Calu3 (cell line): Measurements from ENCODE around the gene MPDZ. TPM values are rescaled to one million over a fixed set of nuclear protein-coding genes. Genes with fewer than 3 reads are reported as not detected.

ENCODE experiments used
- BruUV-seq: library from RNA; stranded (reverse); fragments of 400-500 nt; replicated peaks from 2 replicates; lab custom pipeline; 2021; lab: Mats Ljungman, UMichigan
- CTCF ChIA-PET: fragments of 300-600 bp; sonication (Branson Sonifier 250); formaldehyde crosslinking; loops from one replicate; lab custom pipeline; 2022; ENCODE audit warnings: antibody characterized with exemption; lab: Charles Lee
- DNase-seq: peaks from one replicate; pipeline ENCODE4 v3.0.0; 2022
- H3K27ac Mint-ChIP-seq: one replicate; pipeline ENCODE4 v1.8.0; 2022; ENCODE audit warnings: mixed read lengths; ENCODE audit not compliant: unreplicated experiment
- H3K27me3 Mint-ChIP-seq: one replicate; pipeline ENCODE4 v1.8.0; 2022; ENCODE audit warnings: mixed read lengths; ENCODE audit not compliant: unreplicated experiment
- H3K36me3 Mint-ChIP-seq: one replicate; pipeline ENCODE4 v1.8.0; 2022; ENCODE audit warnings: mild to moderate bottlenecking, moderate library complexity, mixed read lengths; ENCODE audit not compliant: insufficient read depth, unreplicated experiment
- H3K4me1 Mint-ChIP-seq: one replicate; pipeline ENCODE4 v1.8.0; 2022; ENCODE audit warnings: mild to moderate bottlenecking, low read depth, mixed read lengths; ENCODE audit not compliant: unreplicated experiment
- H3K4me3 Mint-ChIP-seq: one replicate; pipeline ENCODE4 v1.8.0; 2022; ENCODE audit warnings: mild to moderate bottlenecking, low read depth, moderate library complexity, mixed read lengths; ENCODE audit not compliant: unreplicated experiment
- H3K9me3 Mint-ChIP-seq: one replicate; pipeline ENCODE4 v1.8.0; 2022; ENCODE audit warnings: low read depth, mixed read lengths; ENCODE audit not compliant: unreplicated experiment
- CTCF ChIP-seq: fragments of 200-600 bp; IDR thresholded peaks from one replicate; pipeline ENCODE4 v1.8.0; 2022; ENCODE audit warnings: antibody characterized with exemption; ENCODE audit not compliant: unreplicated experiment
- intact Hi-C: fragments of 100-400 bp; cut with micrococcal nuclease; formaldehyde crosslinking; loops from one replicate; pipeline ENCODE4 v1.10.0; 2022; ENCODE audit not compliant: unreplicated experiment
- total RNA-seq: library from RNA; stranded (reverse); gene quantifications from 2 replicates; pipeline ENCODE4 v1.2.3, GENCODE V29; 2022

MPDZ gene
- total RNA-seq, 1 experiment from 2014 or later, result not detected

- no peak overlapping the region for H3K27ac Mint-ChIP-seq
- CTCF ChIA-PET, result no interaction called here
- TF ChIP-seq CTCF, result no peak
Measured at GRCh38 chr9:13281356-13282016, 2.0 kb upstream of the MPDZ start.

GRCh38 chr9:13278368-13279246 lies 885 bp downstream of the MPDZ start:
- no peaks in the 10 kb centered on the region for H3K9me3 Mint-ChIP-seq
- H3K4me3 Mint-ChIP-seq, result no peak overlapping the region
- DNase-seq, result no peak
- BruUV-seq, result no TSS peak
- TF ChIP-seq CTCF, result no peak
- intact Hi-C loops, result no loop called here
- no peaks in the 10 kb centered on the region for H3K27me3 Mint-ChIP-seq
- CTCF ChIA-PET, result no interaction called here
- no peaks in the 10 kb centered on the region for H3K4me1 Mint-ChIP-seq
- no peaks in the 10 kb centered on the region for H3K36me3 Mint-ChIP-seq
- no peak overlapping the region for H3K27ac Mint-ChIP-seq

More at GRCh38 chr9:13281356-13282016, 2.0 kb upstream of the MPDZ start:
- H3K4me1 Mint-ChIP-seq, result no peaks in the 10 kb centered on the region
- intact Hi-C loops, result no loop called here
- no peak for DNase-seq
- no peaks in the 10 kb centered on the region for H3K36me3 Mint-ChIP-seq
- BruUV-seq, result no TSS peak
- no peaks in the 10 kb centered on the region for H3K27me3 Mint-ChIP-seq
- H3K9me3 Mint-ChIP-seq, result no peaks in the 10 kb centered on the region
- H3K4me3 Mint-ChIP-seq, result no peak overlapping the region

GRCh38 chr9:13278023-13278367 lies 1.5 kb downstream of the MPDZ start:
- H3K9me3 Mint-ChIP-seq, result no peaks in the 10 kb centered on the region
- no peak overlapping the region for H3K27ac Mint-ChIP-seq
- no peaks in the 10 kb centered on the region for H3K27me3 Mint-ChIP-seq
- intact Hi-C loops, result no loop called here
- BruUV-seq, result no TSS peak
- H3K4me1 Mint-ChIP-seq, result no peaks in the 10 kb centered on the region
- DNase-seq, result no peak
- CTCF ChIA-PET, result no interaction called here
- no peak for TF ChIP-seq CTCF
- no peak overlapping the region for H3K4me3 Mint-ChIP-seq
- no peaks in the 10 kb centered on the region for H3K36me3 Mint-ChIP-seq

- Mint-ChIP-seq H3K4me3 (no peak overlapping the region), H3K27me3 (no peaks in the 10 kb centered on the region), H3K36me3 (no peaks in the 10 kb centered on the region), H3K27ac (no peak overlapping the region), H3K9me3 (no peaks in the 10 kb centered on the region), H3K4me1 (no peaks in the 10 kb centered on the region)
- CTCF ChIA-PET, result no interaction called here
- no peak for TF ChIP-seq CTCF
- DNase-seq, result no peak
- BruUV-seq, result no TSS peak
- intact Hi-C loops, result no loop called here
Measured at GRCh38 chr9:13274886-13275641, 4.4 kb downstream of the MPDZ start.
